PC-9 (cell line): ENCODE measurements around the gene H6PD. TPM values are rescaled to one million over a fixed set of nuclear protein-coding genes. Genes with fewer than 3 reads are reported as not detected.

Experiments used
- BruUV-seq: library from RNA; stranded (reverse); fragments of 400-500 nt; replicated peaks from 2 replicates; lab custom pipeline; 2021; lab: Mats Ljungman, UMichigan
- CTCF ChIA-PET: fragments of 300-600 bp; sonication (Branson Sonifier 250); formaldehyde crosslinking; loops from one replicate; lab custom pipeline; 2022; ENCODE audit warnings: antibody characterized with exemption; lab: Charles Lee
- POLR2A ChIA-PET: fragments of 300-600 bp; sonication (Branson Sonifier 250); formaldehyde crosslinking; loops from one replicate; lab custom pipeline; 2022; ENCODE audit warnings: antibody characterized with exemption; ENCODE audit not compliant: unreplicated experiment; lab: Charles Lee
- DNase-seq, 2 experiments: peaks; one replicate each; pipeline versions ENCODE4 v3.0.0 to v3.0.0-alpha.2; 2015 to 2022; ENCODE audit warnings: mixed read lengths in 1 of 2
- H2AFZ ChIP-seq: fragments of 200-600 bp; sonication (generic); 2 replicates; pipeline ENCODE4 v1.8.1; 2017; ENCODE audit warnings: antibody characterized with exemption
- H3F3A ChIP-seq: fragments of 200-600 bp; sonication (generic); 2 replicates; pipeline ENCODE4 v1.8.1; 2017; ENCODE audit warnings: antibody characterized with exemption, mild to moderate bottlenecking, low read depth; ENCODE audit not compliant: insufficient read depth
- H3K27ac ChIP-seq: fragments of 200-600 bp; sonication (generic); 2 replicates; pipeline ENCODE4 v1.6.1; 2016; ENCODE audit warnings: mixed run types
- H3K27me3 ChIP-seq: fragments of 200-600 bp; sonication (generic); 2 replicates; pipeline ENCODE4 v1.6.1; 2016; ENCODE audit warnings: low read depth, mixed run types; ENCODE audit not compliant: insufficient read depth
- H3K36me3 ChIP-seq: fragments of 200-600 bp; sonication (generic); 2 replicates; pipeline ENCODE4 v1.6.1; 2016; ENCODE audit warnings: low read depth, mixed run types
- H3K4me1 ChIP-seq: fragments of 200-600 bp; sonication (generic); replicated peaks from 2 replicates; pipeline ENCODE4 v1.6.1; 2016; ENCODE audit warnings: mixed run types; ENCODE audit not compliant: insufficient read depth
- H3K4me2 ChIP-seq: fragments of 200-600 bp; sonication (generic); 2 replicates; pipeline ENCODE4 v1.6.1; 2017; ENCODE audit warnings: mixed run types
- H3K4me3 ChIP-seq: fragments of 200-600 bp; sonication (generic); 2 replicates; pipeline ENCODE4 v1.6.1; 2016; ENCODE audit warnings: mixed run types
- H3K79me2 ChIP-seq: fragments of 200-600 bp; sonication (generic); 2 replicates; pipeline ENCODE4 v1.6.1; 2017; ENCODE audit warnings: low read depth, mixed run types
- H3K9me2 ChIP-seq: fragments of 200-600 bp; sonication (generic); 2 replicates; pipeline ENCODE4 v1.8.1; 2017; ENCODE audit warnings: mild to moderate bottlenecking; ENCODE audit not compliant: insufficient read depth
- H3K9me3 ChIP-seq: fragments of 200-600 bp; sonication (generic); 2 replicates; pipeline ENCODE4 v1.8.1; 2016; ENCODE audit warnings: low read depth; ENCODE audit not compliant: insufficient read depth
- H4K20me1 ChIP-seq: fragments of 200-600 bp; sonication (generic); 2 replicates; pipeline ENCODE4 v1.8.1; 2017; ENCODE audit not compliant: insufficient read depth
- CTCF ChIP-seq: fragments of 200-600 bp; sonication (generic); conservative IDR thresholded peaks from 2 replicates; pipeline ENCODE4 v1.6.1; 2017; ENCODE audit warnings: mixed run types, antibody characterized with exemption, mild to moderate bottlenecking, moderate library complexity
- EZH2 ChIP-seq: fragments of 200-600 bp; sonication (generic); IDR thresholded peaks from 2 replicates; pipeline ENCODE4 v1.8.0; 2017; ENCODE audit warnings: antibody characterized with exemption, low read depth
- intact Hi-C: fragments of 100-400 bp; cut with micrococcal nuclease; formaldehyde crosslinking; loops from one replicate; pipeline ENCODE4 v1.10.0; 2022; ENCODE audit not compliant: unreplicated experiment
- total RNA-seq: library from RNA; stranded (reverse); gene quantifications from 2 replicates; pipeline ENCODE4 v1.2.3, GENCODE V29; 2021

H6PD gene
- total RNA-seq, 1 experiment from 2014 or later, result 31.1 TPM

GRCh38 chr1:9193233-9193625, 41.3 kb upstream of the H6PD start:
- Histone ChIP-seq H3K4me1 (peaks cover 14% of the 10 kb centered on the region), H3K36me3 (no peaks in the 10 kb centered on the region), H3K4me3 (no peak overlapping the region), H3K4me2 (no peak overlapping the region), H3F3A (peaks cover 5% of the 10 kb centered on the region; the same call in 1 of the 2 replicates), H3K27me3 (no peaks in the 10 kb centered on the region), H3K9me2 (no peaks in the 10 kb centered on the region), H3K79me2 (no peaks in the 10 kb centered on the region), H3K27ac (no peak overlapping the region), H4K20me1 (no peaks in the 10 kb centered on the region), H2AFZ (no peak overlapping the region), H3K9me3 (no peaks in the 10 kb centered on the region)
- TF ChIP-seq EZH2 (no peak), CTCF (no peak)
- no peak for DNase-seq
- no TSS peak for BruUV-seq
- POLR2A ChIA-PET, result no interaction called here
- intact Hi-C loops, result no loop called here
- CTCF ChIA-PET, result no interaction called here

- TF ChIP-seq CTCF, result no peak
- no peak for TF ChIP-seq EZH2
- CTCF ChIA-PET, result interaction anchor here (0.6 to 1.2 kb wide), 2 partner anchors 52 to 363 kb away, joined by 3 to 13 read pairs; no protein-coding TSS in a partner anchor
- Histone ChIP-seq H4K20me1 (no peaks in the 10 kb centered on the region), H3K27me3 (no peaks in the 10 kb centered on the region), H3K4me1 (peaks cover 14% of the 10 kb centered on the region), H3K4me3 (no peak overlapping the region), H3K36me3 (no peaks in the 10 kb centered on the region), H3K9me2 (no peaks in the 10 kb centered on the region), H3K27ac (no peak overlapping the region), H3K9me3 (no peaks in the 10 kb centered on the region), H3K79me2 (no peaks in the 10 kb centered on the region), H2AFZ (no peak overlapping the region), H3F3A (peaks cover 5% of the 10 kb centered on the region; the same call in 1 of the 2 replicates), H3K4me2 (no peak overlapping the region; the same call in 1 of the 2 replicates)
- intact Hi-C loops, result no loop called here
- peak in 1 of 2 experiments; percentile 73 for DNase-seq
- BruUV-seq, result no TSS peak
- POLR2A ChIA-PET, result no interaction called here
Measured at GRCh38 chr1:9194024-9194423, 40.5 kb upstream of the H6PD start.

GRCh38 chr1:9195651-9196050, 38.9 kb upstream of the H6PD start:
- no peaks in the 10 kb centered on the region for H3K36me3 ChIP-seq
- no peaks in the 10 kb centered on the region for H3K9me3 ChIP-seq
- BruUV-seq, result no TSS peak
- no peaks in the 10 kb centered on the region for H3K9me2 ChIP-seq
- TF ChIP-seq CTCF (no peak), EZH2 (no peak)
- H2AFZ ChIP-seq, result no peak overlapping the region
- no peak overlapping the region for H3K4me3 ChIP-seq
- H3K4me1 ChIP-seq, result peaks cover 14% of the 10 kb centered on the region
- no peaks in the 10 kb centered on the region for H4K20me1 ChIP-seq
- H3K79me2 ChIP-seq, result no peaks in the 10 kb centered on the region
- intact Hi-C loops, result loop anchor here (1.0 to 5.0 kb wide), 3 partner anchors 53 to 85 kb away; partner anchors contain the start of gene GPR157
- DNase-seq, result no peak
- POLR2A ChIA-PET, result interaction anchor here (0.7 kb wide), 1 partner anchor 360 kb away, joined by 3 read pairs; no protein-coding TSS in a partner anchor
- H3K4me2 ChIP-seq, result no peak overlapping the region
- no peak overlapping the region for H3K27ac ChIP-seq
- H3K27me3 ChIP-seq, result no peaks in the 10 kb centered on the region
- peaks cover 5% of the 10 kb centered on the region; the same call in 1 of the 2 replicates for H3F3A ChIP-seq
- CTCF ChIA-PET, result no interaction called here
